ENCODE results near the gene PHOSPHO2. TPM values are rescaled to one million over a fixed set of nuclear protein-coding genes. Genes with fewer than 3 reads are reported as not detected.
"Not testable (repeated sequence)": the region's sequence is repeated elsewhere in the genome, so short reads cannot be mapped to it uniquely, and the experiment has no call there.

PHOSPHO2 gene
- total RNA-seq, 4 donors from 2014 or later, result 5.4 to 9.9 (median 6.9) TPM

- no peak for TF ChIP-seq CTCF (IDR thresholded peaks at IDR 0.05)
- TF ChIP-seq POLR2A (IDR thresholded peaks at IDR 0.05), result no peak
- Histone ChIP-seq H3K36me3 (no peaks in the 10 kb centered on the region), H3K9me3 (no peaks in the 10 kb centered on the region), H3K4me3 (no peak overlapping the region), H3K4me1 (no peaks in the 10 kb centered on the region), H3K27ac (peak overlapping the region in 1 of 4 donors; percentile 25), H3K27me3 (no peaks in the 10 kb centered on the region)
- no peak for DNase-seq
These were observed 10.7 kb upstream of the PHOSPHO2 start for GRCh38 chr2:169683425-169684134.

- H3K27ac ChIP-seq, result no peak overlapping the region
- TF ChIP-seq POLR2A (IDR thresholded peaks at IDR 0.05) (no peak), CTCF (IDR thresholded peaks at IDR 0.05) (no peak)
- no peak overlapping the region for H3K4me3 ChIP-seq
- H3K36me3 ChIP-seq, result no peaks in the 10 kb centered on the region
- DNase-seq, result no peak
- H3K27me3 ChIP-seq, result no peaks in the 10 kb centered on the region
- no peaks in the 10 kb centered on the region for H3K9me3 ChIP-seq
- no peaks in the 10 kb centered on the region for H3K4me1 ChIP-seq
These were observed 10.1 kb upstream of the PHOSPHO2 start for GRCh38 chr2:169684135-169684565.

DNA sequence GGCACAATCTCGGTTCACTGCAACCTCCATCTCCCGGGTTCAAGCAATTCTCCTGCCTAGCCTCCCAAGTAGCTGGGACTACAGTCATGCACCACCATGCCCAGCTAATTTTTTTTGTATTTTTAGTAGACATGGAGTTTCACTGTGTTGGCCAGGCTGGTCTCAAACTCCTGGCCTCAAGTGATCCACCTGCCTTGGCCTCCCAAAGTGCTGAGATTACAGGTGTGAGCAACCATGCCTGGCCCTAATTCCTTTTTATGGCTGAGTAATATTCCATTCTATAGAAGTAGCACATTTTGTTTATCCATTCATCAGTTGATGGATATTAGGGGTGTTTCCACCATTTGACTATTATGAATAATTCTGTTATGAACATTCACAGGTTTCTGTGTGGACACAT is 9.6 kb upstream of the PHOSPHO2 start:
- not testable (repeated sequence) for H3K4me1 ChIP-seq, H3K27me3 ChIP-seq, H3K9me3 ChIP-seq, H3K36me3 ChIP-seq, DNase-seq, H3K4me3 ChIP-seq, H3K27ac ChIP-seq

- H3K9me3 ChIP-seq, DNase-seq, H3K4me1 ChIP-seq, H3K27me3 ChIP-seq, H3K36me3 ChIP-seq, H3K27ac ChIP-seq, H3K4me3 ChIP-seq: not testable (repeated sequence)
These were observed 7.4 kb upstream of the PHOSPHO2 start for GRCh38 chr2:169686825-169687224.

DNA sequence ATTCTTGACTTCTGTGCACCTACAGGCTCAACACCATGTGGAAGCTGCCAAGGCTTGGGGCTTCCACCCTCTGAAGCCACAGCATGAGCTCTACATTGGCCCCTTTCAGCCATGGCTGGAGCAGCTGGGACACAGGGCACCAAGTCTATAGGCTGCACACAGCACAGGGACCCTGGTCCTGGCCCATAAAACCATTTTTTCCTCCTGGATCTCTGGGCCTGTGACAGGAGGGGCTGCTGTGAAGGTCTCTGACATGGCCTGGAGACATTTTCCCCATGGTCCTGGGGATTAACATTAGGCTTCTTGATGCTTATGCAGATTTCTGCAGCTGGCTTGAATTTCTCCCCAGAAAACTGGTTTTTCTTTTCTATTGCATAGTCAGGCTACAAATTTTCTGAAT is 6.3 kb upstream of the PHOSPHO2 start:
- DNase-seq, H3K4me3 ChIP-seq, H3K27ac ChIP-seq, H3K27me3 ChIP-seq, H3K4me1 ChIP-seq, H3K9me3 ChIP-seq, H3K36me3 ChIP-seq: not testable (repeated sequence)

GRCh38 chr2:169690958-169691357 is 3.3 kb upstream of the PHOSPHO2 start:
- no peak overlapping the region for H3K27ac ChIP-seq
- no peaks in the 10 kb centered on the region for H3K27me3 ChIP-seq
- DNase-seq, result no peak
- H3K4me1 ChIP-seq, result peaks cover 0 to 7% (median 0%) of the 10 kb centered on the region in 4 donors
- H3K9me3 ChIP-seq, result no peaks in the 10 kb centered on the region
- H3K36me3 ChIP-seq, result no peaks in the 10 kb centered on the region
- H3K4me3 ChIP-seq, result no peak overlapping the region
- TF ChIP-seq POLR2A (IDR thresholded peaks at IDR 0.05) (no peak), CTCF (IDR thresholded peaks at IDR 0.05) (no peak)

GRCh38 chr2:169692718-169693117 is 1.6 kb upstream of the PHOSPHO2 start:
- Histone ChIP-seq H3K4me1 (peaks cover 0 to 7% (median 0%) of the 10 kb centered on the region in 4 donors), H3K4me3 (no peak overlapping the region), H3K9me3 (no peaks in the 10 kb centered on the region), H3K27ac (no peak overlapping the region), H3K36me3 (no peaks in the 10 kb centered on the region), H3K27me3 (no peaks in the 10 kb centered on the region)
- DNase-seq, result no peak
- no peak for TF ChIP-seq POLR2A (IDR thresholded peaks at IDR 0.05)
- no peak for TF ChIP-seq CTCF (IDR thresholded peaks at IDR 0.05)
